Suppressor macrophage (primary cell): ENCODE results near the gene SNED1.

Experiments
- DNase-seq, 4 experiments: peaks; one replicate each; pipeline ENCODE4 v3.0.0-alpha.2; 2020 to 2022

Gene SNED1

GRCh38 chr2:241068942-241069810 is 70.8 kb downstream of the SNED1 start:
- no peak for DNase-seq

- no peak for DNase-seq
Observed at GRCh38 chr2:241069821-241070281, 71.4 kb downstream of the SNED1 start.

DNA sequence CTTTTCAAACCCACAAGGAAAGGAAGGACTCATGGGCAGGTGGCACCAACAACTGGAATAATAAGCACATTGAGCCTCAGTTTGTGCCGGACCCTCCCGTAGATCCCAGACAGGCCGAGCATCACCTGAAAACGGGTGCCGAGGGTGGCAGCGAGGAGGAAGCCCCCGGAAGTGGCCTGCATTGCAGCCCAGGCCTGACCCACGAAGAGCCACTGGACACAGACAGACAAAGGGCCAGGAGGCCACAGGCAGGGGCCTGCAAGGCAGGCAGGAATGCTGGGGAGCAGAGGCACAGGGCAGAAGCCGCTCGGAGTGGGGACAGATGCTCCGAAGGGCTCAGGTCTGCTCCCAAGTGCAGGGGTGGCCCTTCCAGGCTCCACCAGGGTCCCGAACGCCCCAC is 71.9 kb downstream of the SNED1 start:
- DNase-seq: no peak

DNA sequence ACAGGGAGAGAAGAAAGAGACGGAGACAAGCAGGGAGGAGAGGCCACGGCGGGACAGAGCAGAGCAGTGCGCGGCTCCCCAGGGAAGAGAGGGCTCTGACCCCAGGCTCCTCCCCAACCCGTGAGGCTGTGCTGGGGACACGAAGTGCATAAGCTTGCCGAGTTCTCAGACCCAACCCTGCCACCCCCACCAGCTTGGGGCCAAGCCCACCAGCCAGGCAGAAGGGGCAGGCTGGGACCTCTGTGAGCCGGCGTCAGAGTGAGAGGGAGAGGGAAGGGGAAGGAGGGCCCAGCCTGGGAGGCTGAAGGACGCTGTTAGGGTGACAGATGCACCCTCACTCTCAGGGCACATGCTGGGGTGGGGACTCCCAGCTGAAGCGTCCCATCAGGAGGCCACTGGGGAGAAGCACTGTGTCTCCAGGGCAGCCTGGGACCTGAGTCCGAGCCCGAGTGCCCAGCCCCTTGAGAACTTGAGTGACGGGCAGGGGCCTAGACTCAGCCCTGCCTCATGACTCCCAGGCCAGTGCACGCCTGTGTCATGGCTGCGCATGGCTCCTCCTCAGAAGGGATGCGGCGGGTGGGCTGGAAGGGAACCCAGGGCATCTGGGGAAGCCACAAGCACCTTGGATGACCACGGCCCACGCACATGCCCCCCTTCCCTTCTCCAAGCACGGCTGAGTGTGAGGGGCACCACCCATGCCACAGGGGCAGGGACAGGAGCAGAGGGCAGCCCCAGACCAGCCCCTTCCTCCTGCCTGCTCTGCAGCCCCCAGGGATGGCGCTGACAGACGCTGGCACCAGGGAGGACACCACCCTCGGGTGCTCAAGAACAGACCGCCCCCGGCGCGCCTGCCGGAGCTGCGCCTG is 72.6 kb downstream of the SNED1 start:
- DNase-seq: no peak

GRCh38 chr2:241071677-241072111 is 73.3 kb downstream of the SNED1 start:
- DNase-seq: no peak

GRCh38 chr2:241072151-241072550 is 73.7 kb downstream of the SNED1 start:
- no peak for DNase-seq

- no peak for DNase-seq
Observed at GRCh38 chr2:241072553-241073165, 74.2 kb downstream of the SNED1 start.

DNA sequence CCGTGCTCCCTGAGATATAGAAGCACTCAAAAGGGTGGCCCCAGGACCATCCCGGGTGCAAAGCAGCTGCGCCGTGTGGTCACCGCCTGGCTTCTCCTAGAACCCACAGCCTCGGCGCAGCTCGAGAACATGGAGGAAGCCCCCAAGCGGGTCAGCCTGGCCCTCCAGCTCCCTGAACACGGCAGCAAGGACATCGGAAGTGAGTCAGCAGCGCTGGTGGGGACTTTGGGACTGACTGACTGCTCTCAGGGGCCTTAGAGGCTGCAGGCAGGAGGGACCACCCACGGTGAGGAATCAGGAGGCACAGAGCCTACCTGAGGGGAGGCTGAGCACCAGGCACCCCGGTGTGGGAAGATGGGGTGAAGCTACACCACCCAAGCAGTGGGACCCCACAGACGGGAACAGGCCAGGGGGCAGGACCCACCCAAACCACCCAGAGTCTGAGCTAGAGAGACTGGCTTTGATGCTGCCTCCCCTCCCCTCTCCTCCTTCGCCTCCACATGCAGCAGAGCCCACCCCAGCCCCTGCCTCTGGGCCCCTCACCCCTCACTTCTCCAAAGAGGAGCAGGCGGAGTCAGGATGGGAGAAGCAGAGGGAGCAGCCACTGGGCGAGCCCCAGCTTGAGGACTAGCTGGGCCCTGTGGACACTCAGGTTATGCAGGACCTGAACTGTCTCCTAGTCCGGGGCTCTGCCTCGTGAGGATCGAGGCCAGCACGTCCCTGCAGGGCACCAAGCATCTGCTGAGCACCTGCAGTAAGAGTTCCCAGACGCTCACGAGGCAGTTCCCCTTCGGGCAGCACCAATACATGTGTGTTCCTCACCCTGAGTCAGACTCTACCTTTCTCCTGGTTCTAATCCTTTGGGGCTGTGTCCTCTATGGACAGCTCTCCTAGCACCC is 75.0 kb downstream of the SNED1 start:
- no peak for DNase-seq

DNA sequence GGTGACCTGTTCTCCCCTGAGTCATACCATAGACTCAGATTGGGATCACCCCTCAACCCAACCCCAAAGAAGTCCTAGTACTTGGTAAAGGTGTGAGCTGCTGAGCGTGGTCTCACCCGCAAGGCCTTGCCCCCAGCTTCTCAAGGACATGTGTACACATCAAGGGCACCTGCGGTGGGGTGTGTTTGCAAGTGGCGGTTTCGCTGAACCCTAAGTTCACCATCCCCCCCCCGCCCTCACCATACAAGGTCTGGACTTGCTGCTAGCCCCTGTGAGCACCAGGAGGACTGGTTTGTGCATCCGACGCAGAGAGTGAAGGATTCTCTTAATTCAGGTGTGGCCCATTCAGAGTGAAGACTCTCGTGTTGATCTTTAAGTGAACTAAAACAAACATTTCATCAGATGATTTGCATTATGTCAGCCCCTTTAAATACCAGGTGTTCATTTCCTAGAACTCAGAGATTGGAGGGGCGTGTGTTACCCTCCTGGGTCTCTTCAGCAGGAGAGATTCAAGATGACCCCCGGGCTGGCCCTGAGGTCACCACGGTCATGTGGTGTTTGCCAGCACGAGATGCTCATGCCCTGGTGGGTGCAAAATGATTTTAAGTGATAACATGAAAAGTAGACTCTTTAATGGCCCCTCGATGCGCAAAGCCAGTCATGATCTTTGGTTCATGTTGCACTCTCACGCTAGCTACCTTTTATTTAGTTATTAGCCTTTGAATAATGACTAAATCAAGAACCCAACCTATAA is 75.8 kb downstream of the SNED1 start:
- DNase-seq: no peak

GRCh38 chr2:241074901-241075540 is 76.6 kb downstream of the SNED1 start:
- DNase-seq: no peak

DNA sequence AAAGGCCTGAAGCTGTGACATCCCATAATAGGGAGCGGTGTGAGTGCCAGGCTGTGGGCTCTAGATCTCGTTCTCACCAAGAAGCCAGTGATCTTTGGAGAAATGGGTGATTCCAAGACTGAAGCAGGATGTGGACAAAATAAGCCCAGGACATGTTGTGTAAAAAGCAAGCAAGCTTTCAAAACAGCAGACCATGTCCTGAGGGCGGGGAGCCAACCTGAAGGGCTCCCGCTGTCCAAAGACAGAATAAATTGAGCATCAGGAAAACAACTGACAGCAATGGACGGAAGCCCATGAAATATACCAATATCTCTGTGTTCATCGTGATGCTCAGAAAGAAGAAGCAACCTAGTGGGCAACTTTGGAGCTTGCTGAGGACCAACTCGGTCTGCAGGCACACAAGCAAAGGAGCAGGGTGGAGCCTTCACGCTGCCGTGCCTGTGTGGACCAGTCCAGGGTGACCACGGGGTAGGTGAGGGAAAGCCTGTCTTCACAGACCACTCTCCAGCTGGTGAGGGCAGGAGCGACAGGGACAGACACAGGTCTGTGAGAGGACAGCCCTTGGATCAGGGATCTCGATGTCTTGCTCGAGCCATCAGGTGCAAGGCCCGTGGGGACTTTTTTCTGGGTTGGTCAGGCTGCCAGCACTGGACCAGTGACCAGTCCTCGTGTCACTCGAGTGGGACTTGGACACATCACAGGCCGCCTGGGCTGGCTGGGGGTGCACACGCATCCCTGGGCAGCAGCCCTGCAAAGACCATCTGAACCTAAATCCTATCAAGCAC is 82.2 kb downstream of the SNED1 start:
- DNase-seq: no peak

- DNase-seq: no peak
Observed at GRCh38 chr2:241081190-241081642, 82.8 kb downstream of the SNED1 start.

- DNase-seq: no peak
Observed at GRCh38 chr2:241081643-241082340, 83.4 kb downstream of the SNED1 start.

- DNase-seq: no peak
Observed at GRCh38 chr2:241082341-241083090, 84.1 kb downstream of the SNED1 start.

GRCh38 chr2:241083091-241083415 is 84.6 kb downstream of the SNED1 start:
- DNase-seq: no peak

GRCh38 chr2:241084856-241085444 is 86.5 kb downstream of the SNED1 start:
- no peak for DNase-seq

GRCh38 chr2:241087420-241088268 is 89.2 kb downstream of the SNED1 start:
- no peak for DNase-seq
